ENCODE results near the gene SOWAHC.

Gene SOWAHC

DNA sequence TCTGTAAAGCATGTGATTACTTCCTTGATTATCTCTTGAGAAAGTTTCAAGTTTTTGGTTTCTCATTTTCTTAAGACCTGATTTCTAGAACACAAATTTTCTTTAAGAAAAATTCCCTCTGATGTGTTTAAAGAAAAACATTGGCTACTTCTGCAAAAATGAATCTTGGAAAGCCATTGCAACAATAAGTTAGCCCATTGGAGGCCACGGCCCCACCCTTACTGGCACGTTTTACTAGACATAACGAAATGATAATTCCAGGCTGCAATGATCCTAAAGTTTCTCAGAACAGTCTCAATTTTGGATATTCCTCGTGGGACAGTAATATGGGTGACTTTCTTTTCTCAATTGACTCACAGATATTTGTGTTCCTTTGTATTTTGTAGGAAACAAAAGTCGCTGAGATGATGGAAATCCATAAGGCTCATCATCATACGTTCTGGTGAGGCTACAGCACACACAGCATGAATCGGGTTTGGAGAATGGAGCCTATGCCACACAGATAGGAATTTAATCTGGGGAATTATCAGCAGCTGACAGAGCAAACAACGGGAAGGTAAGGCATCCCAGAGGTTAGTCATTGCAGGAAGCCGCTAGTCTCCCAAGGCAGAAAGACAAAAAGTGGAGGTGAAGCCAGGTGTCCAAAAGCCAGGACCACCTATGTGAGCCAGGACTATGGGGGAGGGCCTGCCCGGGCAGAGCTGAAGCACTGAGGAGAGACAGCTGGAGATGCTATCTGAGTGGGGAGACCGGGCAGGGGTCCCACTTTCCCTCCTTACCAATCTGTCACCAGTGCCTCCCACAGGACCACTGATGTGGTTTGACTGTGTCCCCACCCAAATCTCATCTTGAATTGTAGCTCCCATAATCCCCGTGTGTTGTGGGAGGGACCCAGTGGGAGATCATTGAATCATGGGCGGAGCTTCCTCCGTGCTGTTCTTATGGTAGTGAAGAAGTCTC is 35.9 kb downstream of the SOWAHC start:
- no peaks in the 10 kb centered on the region for H3K9me3 Mint-ChIP-seq (ENCODE audit: low read depth)

DNA sequence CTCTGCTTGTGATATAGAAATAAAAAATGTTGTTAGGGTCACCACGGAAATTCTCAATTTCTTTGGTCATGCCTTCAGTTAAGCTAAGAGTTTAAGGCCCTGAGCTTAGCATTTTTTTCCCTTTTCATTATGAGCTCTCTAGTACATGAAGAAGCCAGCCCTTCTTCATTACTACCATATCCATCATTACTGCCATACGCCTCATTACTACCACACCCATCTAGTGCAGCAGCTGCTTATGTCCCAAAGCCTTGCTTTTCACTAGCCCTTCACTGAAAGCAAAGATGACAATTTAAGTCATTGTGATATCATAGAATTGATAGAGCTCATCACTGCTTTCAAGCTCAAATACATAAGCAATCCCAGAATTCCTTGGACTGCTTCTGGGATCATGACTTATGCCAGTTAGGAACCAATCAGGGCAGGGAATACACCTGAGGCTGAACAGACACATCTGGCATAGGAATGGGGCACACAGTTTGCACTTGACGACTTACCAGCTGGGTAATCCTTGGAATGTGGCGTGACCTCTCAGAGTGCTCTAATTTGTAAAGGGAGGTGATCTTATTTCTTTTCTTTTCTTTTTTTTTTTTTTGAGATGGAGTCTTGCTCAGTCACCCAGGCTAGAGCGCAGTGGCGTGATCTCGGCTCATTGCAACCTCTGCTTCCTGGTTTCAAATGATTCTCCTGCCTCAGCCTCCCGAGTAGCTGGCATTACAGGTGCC is 40.3 kb downstream of the SOWAHC start:
- peaks cover 7% of the 10 kb centered on the region for H3K27me3 Mint-ChIP-seq
- no peaks in the 10 kb centered on the region for H3K9me3 Mint-ChIP-seq (ENCODE audit: low read depth)
- H3K4me3 Mint-ChIP-seq = no peak overlapping the region
- no peaks in the 10 kb centered on the region for H3K36me3 Mint-ChIP-seq
- H3K4me1 Mint-ChIP-seq (ENCODE audit: low read depth) = no peaks in the 10 kb centered on the region
- H3K27ac Mint-ChIP-seq = no peak overlapping the region

More for the DNA sequence above, 35.9 kb downstream of the SOWAHC start:
- no peaks in the 10 kb centered on the region for H3K36me3 Mint-ChIP-seq
- H3K4me3 Mint-ChIP-seq = no peak overlapping the region
- H3K27ac Mint-ChIP-seq = no peak overlapping the region
- no peaks in the 10 kb centered on the region for H3K4me1 Mint-ChIP-seq (ENCODE audit: low read depth)
- H3K27me3 Mint-ChIP-seq = peaks cover 7% of the 10 kb centered on the region

DNA sequence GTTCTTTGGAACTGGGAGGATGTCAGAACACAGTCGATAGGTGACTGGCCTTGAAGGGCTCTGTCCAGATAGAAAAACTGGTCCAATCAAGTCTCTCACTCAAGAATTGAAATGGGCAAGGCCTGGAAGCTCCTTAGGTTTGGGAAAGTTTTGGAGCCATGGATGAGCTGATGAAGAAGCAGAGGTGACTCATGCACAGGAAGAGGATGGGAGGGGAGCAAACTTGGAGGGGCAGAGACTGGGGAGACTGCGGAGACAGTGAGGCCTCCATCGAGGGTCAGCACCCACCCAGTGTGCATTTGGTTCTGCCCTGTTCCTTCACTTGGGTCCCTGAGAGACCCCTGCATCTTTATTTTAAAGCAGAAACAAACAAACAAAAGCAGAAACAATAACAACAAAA is 41.1 kb downstream of the SOWAHC start:
- no peaks in the 10 kb centered on the region for H3K9me3 Mint-ChIP-seq (ENCODE audit: low read depth)
- no peaks in the 10 kb centered on the region for H3K36me3 Mint-ChIP-seq
- H3K27me3 Mint-ChIP-seq = peaks cover 7% of the 10 kb centered on the region
- H3K4me3 Mint-ChIP-seq = no peak overlapping the region
- H3K27ac Mint-ChIP-seq = no peak overlapping the region
- H3K4me1 Mint-ChIP-seq (ENCODE audit: low read depth) = no peaks in the 10 kb centered on the region

DNA sequence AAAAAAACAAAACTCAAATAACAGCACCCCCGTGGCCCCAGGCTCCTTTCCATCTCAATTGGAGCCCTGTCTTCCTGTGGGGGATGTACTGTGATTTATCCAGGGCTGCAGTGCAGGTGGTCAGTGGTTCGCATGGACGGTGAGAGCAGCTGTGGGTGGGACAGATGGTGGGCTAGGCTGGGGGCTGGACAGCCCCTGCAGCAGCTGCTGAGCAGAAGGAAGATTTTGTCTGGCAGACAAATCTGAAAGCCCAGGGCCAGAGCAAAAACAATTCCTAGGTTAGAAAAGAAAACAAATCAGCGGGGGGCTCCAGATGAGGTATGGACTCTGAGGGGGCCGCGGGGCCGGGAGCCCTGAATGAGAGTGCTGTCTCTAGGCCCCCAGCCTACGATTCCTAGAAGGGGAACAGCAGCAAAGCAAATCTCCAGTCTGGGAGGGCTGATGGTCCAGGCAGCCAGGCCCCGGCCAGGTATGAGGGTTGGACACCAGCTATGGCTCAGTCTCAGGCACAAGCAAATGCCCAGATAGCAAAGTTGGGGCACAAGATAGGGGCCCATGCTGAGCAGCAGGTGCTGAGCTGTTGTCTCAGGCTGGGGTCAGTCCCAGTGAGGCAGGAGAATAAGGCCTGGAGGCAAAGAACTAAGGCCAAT is 45.4 kb downstream of the SOWAHC start:
- H3K4me3 Mint-ChIP-seq = no peak overlapping the region
- peaks cover 2% of the 10 kb centered on the region for H3K27me3 Mint-ChIP-seq
- H3K36me3 Mint-ChIP-seq = no peaks in the 10 kb centered on the region
- H3K9me3 Mint-ChIP-seq (ENCODE audit: low read depth) = no peaks in the 10 kb centered on the region
- H3K4me1 Mint-ChIP-seq (ENCODE audit: low read depth) = no peaks in the 10 kb centered on the region
- no peak overlapping the region for H3K27ac Mint-ChIP-seq

DNA sequence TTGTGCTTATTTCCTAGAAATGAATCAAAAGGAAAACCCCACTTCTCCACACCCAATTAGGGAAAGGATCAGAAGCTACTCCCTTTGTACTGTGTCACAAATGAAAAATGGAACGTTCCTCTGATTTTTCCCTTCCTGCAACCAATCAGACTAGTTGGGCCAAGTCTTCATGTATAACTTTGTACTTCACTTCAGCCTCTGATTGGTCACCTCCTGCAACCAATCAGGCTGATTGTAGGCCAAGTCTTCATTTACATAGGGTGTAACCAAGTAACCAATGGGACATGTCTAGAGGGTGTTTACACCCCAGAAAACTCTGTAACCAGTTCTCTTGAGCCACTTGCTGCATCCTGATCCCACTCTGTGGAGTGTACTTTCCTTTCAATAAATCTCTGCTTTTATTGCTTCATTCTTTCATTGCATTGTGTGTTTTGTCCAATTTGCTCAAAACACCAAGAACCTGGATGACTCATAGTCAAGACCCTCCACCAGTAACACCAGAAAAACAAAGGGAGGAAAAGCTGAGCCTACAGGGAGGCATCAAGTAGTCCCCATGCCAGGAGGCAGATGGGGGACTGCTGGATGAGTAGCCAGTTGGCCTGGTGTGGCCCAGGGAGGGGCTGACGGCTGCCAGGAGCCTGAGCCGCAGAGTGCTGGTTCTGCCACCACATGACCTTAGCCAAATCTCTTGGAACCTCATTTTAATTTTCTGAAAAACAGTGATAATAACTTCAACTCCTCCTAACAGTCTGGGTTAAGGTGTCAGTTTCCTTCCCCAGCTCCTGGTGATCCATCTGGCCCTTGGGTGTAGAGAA is 46.1 kb downstream of the SOWAHC start:
- Mint-ChIP-seq H3K27ac (no peak overlapping the region), H3K27me3 (peaks cover 2% of the 10 kb centered on the region), H3K36me3 (no peaks in the 10 kb centered on the region), H3K4me3 (no peak overlapping the region), H3K4me1 (ENCODE audit: low read depth) (no peaks in the 10 kb centered on the region), H3K9me3 (ENCODE audit: low read depth) (no peaks in the 10 kb centered on the region)

DNA sequence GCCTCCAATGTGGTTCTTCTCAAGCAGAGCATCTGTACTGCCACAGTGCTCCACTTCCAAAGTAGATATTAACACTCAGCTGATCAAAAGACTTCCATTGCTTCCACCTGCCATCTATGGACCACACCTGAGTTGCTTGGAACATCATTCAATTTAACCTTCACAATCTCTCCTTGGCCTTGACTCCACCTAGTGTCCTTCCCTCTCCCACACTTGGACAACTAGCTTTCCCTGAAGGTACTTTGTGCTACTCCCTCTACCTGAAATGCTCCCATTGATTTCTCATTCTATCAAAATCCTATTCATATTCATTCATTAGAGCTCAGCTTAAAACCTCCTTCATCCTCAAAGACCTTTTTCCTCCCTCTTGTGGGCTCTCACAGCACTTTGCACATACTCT is 48.7 kb downstream of the SOWAHC start:
- H3K4me1 Mint-ChIP-seq (ENCODE audit: low read depth) = no peaks in the 10 kb centered on the region
- no peak overlapping the region for H3K27ac Mint-ChIP-seq
- H3K36me3 Mint-ChIP-seq = no peaks in the 10 kb centered on the region
- H3K9me3 Mint-ChIP-seq (ENCODE audit: low read depth) = no peaks in the 10 kb centered on the region
- no peaks in the 10 kb centered on the region for H3K27me3 Mint-ChIP-seq
- H3K4me3 Mint-ChIP-seq = no peak overlapping the region

DNA sequence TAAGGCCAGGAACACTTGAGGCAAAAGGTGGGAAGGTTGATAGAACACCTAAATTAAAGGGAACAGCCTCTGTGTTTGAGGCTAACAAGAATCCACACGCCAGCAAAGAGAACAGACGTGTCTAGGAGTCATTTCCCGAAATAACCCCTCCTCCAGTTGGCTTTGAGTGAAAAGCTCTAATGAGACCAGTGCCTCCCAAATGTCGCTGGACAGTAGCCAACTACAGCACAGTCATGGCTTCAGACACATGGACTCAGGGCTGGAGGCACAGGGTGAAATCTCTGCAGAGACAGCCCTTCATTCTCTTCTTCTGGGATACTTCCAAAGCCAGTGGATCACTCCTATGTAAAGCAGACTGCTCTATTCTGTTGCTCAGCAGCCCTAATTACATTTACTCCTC is 49.6 kb downstream of the SOWAHC start:
- Mint-ChIP-seq H3K4me1 (ENCODE audit: low read depth) (no peaks in the 10 kb centered on the region), H3K27ac (no peak overlapping the region), H3K9me3 (ENCODE audit: low read depth) (no peaks in the 10 kb centered on the region)

DNA sequence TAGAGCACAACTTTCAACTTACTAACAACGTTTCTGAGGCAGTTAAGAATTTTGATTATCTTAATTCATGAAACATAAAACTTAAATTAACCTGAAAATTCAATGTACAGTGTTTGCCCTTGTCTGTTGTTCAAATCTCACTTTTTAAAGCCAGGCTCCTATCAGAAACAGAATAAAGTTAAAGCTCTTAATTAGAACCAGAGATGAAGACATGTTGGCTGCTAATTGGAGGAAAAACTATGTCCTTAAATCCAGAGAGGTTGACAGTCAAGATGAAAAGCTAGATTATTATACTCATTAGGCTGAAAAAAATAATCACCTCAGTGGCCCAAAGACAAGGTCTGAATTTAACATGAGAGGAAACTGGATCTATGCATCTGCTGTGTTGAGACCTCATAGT is 52.3 kb downstream of the SOWAHC start:
- Mint-ChIP-seq H3K9me3 (ENCODE audit: low read depth) (no peaks in the 10 kb centered on the region), H3K36me3 (no peaks in the 10 kb centered on the region), H3K4me3 (no peak overlapping the region), H3K27ac (no peak overlapping the region), H3K27me3 (peaks cover 4% of the 10 kb centered on the region), H3K4me1 (ENCODE audit: low read depth) (no peaks in the 10 kb centered on the region)

More for the DNA sequence above, 49.6 kb downstream of the SOWAHC start:
- H3K36me3 Mint-ChIP-seq = no peaks in the 10 kb centered on the region
- no peaks in the 10 kb centered on the region for H3K27me3 Mint-ChIP-seq
- H3K4me3 Mint-ChIP-seq = no peak overlapping the region
